ENCODE results near the gene PTPRG.

PTPRG gene

DNA sequence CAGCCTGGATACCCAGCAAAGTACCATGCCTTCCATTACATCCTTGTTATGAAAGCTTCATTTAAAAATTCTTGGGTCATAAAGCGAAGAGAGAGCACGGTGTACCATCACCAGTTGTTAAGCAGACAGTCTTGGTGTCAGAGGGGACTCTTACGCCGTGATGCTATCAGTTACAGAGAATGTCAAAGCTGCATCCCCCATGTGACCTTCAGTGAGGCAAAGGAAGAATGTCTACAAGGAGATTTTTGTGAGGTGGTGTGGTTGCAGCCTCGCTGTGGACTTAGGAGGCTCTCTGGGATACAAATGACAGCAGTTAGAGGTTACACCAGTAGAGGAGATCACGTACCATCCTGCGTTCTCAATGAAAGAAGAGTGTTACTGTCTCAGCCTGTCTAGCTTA lies 533.7 kb downstream of the PTPRG start:
- Mint-ChIP-seq H3K4me3 (no peak overlapping the region), H3K36me3 (no peaks in the 10 kb centered on the region), H3K27me3 (no peaks in the 10 kb centered on the region), H3K4me1 (no peaks in the 10 kb centered on the region), H3K9me3 (no peaks in the 10 kb centered on the region), H3K27ac (no peak overlapping the region)
- no peak for ATAC-seq

- no peaks in the 10 kb centered on the region for H3K27me3 Mint-ChIP-seq
- no peak overlapping the region for H3K4me3 Mint-ChIP-seq
- no peak for ATAC-seq
- no peaks in the 10 kb centered on the region for H3K36me3 Mint-ChIP-seq
- no peaks in the 10 kb centered on the region for H3K9me3 Mint-ChIP-seq
- no peak overlapping the region for H3K27ac Mint-ChIP-seq
- H3K4me1 Mint-ChIP-seq, result no peaks in the 10 kb centered on the region
These were observed 534.4 kb downstream of the PTPRG start for GRCh38 chr3:62095756-62096155.

DNA sequence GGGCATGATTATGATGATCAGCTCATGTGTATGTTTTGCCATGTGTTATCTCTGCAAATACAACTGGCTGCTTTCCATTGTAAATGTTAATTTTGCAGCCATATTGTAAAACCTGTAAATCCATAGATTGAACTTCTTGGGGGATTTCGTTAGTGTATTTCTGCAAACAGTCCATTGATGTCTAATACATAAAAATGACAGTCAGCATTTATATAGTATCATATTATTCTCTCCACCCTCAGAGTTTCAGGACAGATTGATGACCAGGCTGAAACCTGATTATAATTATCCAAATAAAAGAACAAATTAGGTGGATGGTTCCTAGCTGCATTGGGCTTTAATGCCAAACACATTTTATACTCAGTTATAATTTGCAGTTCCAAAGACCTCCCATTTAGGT lies 535.1 kb downstream of the PTPRG start:
- Mint-ChIP-seq H3K27me3 (no peaks in the 10 kb centered on the region), H3K27ac (no peak overlapping the region), H3K4me1 (no peaks in the 10 kb centered on the region), H3K36me3 (no peaks in the 10 kb centered on the region), H3K4me3 (no peak overlapping the region), H3K9me3 (no peaks in the 10 kb centered on the region)
- no peak for ATAC-seq

DNA sequence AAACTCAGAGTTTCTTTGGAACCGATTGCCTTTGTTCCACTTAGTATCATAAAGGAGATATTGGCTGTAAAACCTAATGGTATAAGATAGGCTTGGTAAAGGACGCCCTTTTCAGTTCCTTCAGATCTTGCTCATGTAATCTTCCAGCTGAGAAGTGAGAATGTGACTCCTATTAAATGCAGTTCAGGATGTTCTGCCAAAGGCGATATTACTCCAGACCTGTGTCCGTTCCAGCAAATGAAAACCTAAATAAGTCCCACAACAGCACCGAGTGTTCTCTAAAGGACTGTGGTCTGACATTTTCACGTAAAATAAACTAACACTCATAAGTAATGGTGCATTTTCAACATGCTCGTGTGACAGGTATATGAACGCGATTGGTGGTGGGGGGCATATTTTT lies 535.8 kb downstream of the PTPRG start:
- Mint-ChIP-seq H3K9me3 (no peaks in the 10 kb centered on the region), H3K36me3 (no peaks in the 10 kb centered on the region), H3K4me1 (no peaks in the 10 kb centered on the region), H3K27me3 (no peaks in the 10 kb centered on the region), H3K4me3 (no peak overlapping the region), H3K27ac (no peak overlapping the region)
- no peak for ATAC-seq

DNA sequence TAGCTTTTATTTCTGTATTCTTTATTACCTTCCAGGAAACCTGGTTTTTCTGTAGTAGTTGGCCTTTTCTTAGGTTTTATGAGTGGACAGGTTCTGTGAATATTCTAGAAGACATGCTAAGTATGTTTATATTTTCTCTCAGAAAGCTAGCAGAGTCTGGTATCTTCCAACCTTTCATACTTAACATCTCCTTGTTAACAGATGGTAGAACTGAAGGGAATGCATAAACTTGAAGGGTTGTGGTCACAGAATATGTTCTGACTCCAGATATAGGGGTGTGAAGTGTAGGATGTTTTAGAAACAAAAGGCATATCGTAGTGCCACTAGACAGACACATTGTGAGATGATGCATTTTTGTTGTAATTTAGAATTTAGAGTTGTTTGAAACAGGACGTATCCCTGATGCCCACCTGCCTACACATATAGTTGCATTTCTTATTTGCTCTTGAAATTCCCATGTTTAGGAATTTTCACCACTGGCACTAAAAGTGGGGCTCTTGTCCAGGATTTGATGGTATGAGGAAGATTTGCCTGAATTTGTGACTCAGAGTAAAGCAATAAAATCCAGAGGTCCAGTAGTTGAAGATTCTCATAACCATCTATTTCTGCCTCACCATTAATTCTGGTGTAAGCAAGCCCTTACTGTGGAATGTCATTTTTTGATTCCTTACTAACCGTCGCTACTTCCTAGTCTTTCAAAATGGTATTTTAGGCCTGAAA lies 537.4 kb downstream of the PTPRG start:
- Mint-ChIP-seq H3K4me1 (no peaks in the 10 kb centered on the region), H3K27ac (no peak overlapping the region)

GRCh38 chr3:62100282-62100989 lies 539.1 kb downstream of the PTPRG start:
- Mint-ChIP-seq H3K27me3 (no peaks in the 10 kb centered on the region), H3K4me3 (no peak overlapping the region), H3K27ac (no peak overlapping the region), H3K9me3 (no peaks in the 10 kb centered on the region), H3K36me3 (no peaks in the 10 kb centered on the region), H3K4me1 (no peaks in the 10 kb centered on the region)
- ATAC-seq, result no peak

More for the DNA sequence above, 537.4 kb downstream of the PTPRG start:
- H3K36me3 Mint-ChIP-seq, result no peaks in the 10 kb centered on the region
- no peak overlapping the region for H3K4me3 Mint-ChIP-seq
- no peaks in the 10 kb centered on the region for H3K27me3 Mint-ChIP-seq
- no peak for ATAC-seq
- no peaks in the 10 kb centered on the region for H3K9me3 Mint-ChIP-seq

DNA sequence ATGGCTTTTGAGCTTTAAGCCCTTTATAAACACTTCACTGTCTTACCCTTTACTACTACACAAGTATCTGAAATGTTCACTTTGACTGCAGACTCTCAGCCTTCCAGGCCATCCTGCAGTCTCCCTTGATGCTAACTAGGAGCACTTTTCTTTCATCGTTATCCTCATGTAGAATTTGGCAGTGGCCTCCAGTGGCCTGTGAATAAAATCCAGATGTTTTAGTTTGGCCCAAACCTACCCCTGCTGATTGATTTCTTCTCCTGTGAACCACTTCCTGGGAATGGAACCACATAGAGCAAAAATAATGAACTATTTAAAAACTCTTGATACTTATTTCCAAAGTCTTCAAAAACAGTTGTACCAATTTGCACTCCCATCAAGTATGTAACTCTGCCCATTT lies 540.1 kb downstream of the PTPRG start:
- Mint-ChIP-seq H3K27ac (no peak overlapping the region), H3K36me3 (no peaks in the 10 kb centered on the region), H3K4me3 (no peak overlapping the region), H3K27me3 (no peaks in the 10 kb centered on the region), H3K9me3 (no peaks in the 10 kb centered on the region), H3K4me1 (no peaks in the 10 kb centered on the region)
- no peak for ATAC-seq

GRCh38 chr3:62103531-62103930 lies 542.2 kb downstream of the PTPRG start:
- Mint-ChIP-seq H3K27me3 (no peaks in the 10 kb centered on the region), H3K4me1 (no peaks in the 10 kb centered on the region), H3K27ac (no peak overlapping the region), H3K4me3 (no peak overlapping the region), H3K9me3 (peaks cover 1% of the 10 kb centered on the region), H3K36me3 (no peaks in the 10 kb centered on the region)
- ATAC-seq, result no peak

- H3K4me1 Mint-ChIP-seq, result no peaks in the 10 kb centered on the region
- H3K27me3 Mint-ChIP-seq, result no peaks in the 10 kb centered on the region
- H3K9me3 Mint-ChIP-seq, result peaks cover 3% of the 10 kb centered on the region
- H3K27ac Mint-ChIP-seq, result no peak overlapping the region
- no peak for ATAC-seq
- H3K36me3 Mint-ChIP-seq, result no peaks in the 10 kb centered on the region
- H3K4me3 Mint-ChIP-seq, result no peak overlapping the region
These were observed 548.2 kb downstream of the PTPRG start for GRCh38 chr3:62109534-62109933.

- Mint-ChIP-seq H3K9me3 (peaks cover 3% of the 10 kb centered on the region), H3K36me3 (no peaks in the 10 kb centered on the region), H3K4me3 (no peak overlapping the region), H3K4me1 (no peaks in the 10 kb centered on the region), H3K27me3 (no peaks in the 10 kb centered on the region), H3K27ac (no peak overlapping the region)
- no peak for ATAC-seq
These were observed 549.3 kb downstream of the PTPRG start for GRCh38 chr3:62110443-62111225.

DNA sequence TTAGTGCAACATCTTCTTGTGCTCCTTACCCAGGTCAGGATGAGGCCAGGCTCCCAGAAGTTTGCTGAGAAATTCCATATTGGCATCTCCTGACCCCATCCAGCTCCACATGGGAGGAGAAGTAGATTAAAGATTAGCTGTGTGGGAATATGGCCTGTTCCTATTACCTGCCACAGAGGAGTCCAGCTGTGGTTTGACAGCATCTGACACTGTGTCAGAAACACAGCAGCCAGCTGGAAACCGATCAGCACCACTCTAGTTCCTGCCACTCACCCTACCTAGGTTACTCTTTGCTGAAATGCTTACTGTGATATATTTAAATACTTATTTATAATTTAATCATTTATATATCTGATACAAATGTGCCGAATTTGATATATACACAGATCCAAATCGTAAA lies 551.7 kb downstream of the PTPRG start:
- H3K4me1 Mint-ChIP-seq, result no peaks in the 10 kb centered on the region
- ATAC-seq, result no peak
- H3K27ac Mint-ChIP-seq, result no peak overlapping the region
- H3K27me3 Mint-ChIP-seq, result no peaks in the 10 kb centered on the region
- H3K4me3 Mint-ChIP-seq, result no peak overlapping the region
- H3K9me3 Mint-ChIP-seq, result peaks cover 3% of the 10 kb centered on the region
- no peaks in the 10 kb centered on the region for H3K36me3 Mint-ChIP-seq

DNA sequence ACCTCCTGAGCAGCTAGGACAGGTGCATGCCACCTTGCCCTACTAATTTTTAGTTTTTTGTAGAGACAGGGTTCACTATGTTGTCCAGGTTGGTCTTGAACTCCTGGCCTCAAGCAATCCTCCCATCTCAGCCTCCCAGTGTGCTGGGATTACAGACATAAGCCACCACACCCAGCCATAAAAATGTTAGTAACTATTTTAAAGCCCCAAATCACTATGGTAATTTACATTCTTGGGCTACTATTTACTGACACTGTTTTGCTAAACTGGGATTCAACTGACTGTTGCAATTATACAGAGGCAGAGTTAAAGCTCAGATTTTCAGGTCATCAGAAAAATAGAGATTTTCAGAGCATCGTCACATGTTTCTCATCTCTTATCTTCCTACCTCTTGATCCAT lies 553.4 kb downstream of the PTPRG start:
- H3K36me3 Mint-ChIP-seq, result peaks cover 6% of the 10 kb centered on the region
- no peaks in the 10 kb centered on the region for H3K9me3 Mint-ChIP-seq
- no peak overlapping the region for H3K27ac Mint-ChIP-seq
- no peaks in the 10 kb centered on the region for H3K27me3 Mint-ChIP-seq
- H3K4me1 Mint-ChIP-seq, result no peaks in the 10 kb centered on the region
- no peak overlapping the region for H3K4me3 Mint-ChIP-seq
- ATAC-seq, result no peak

GRCh38 chr3:62117903-62118548 lies 556.7 kb downstream of the PTPRG start:
- no peak overlapping the region for H3K27ac Mint-ChIP-seq
- H3K36me3 Mint-ChIP-seq, result peaks cover 6% of the 10 kb centered on the region
- no peak overlapping the region for H3K4me3 Mint-ChIP-seq
- no peaks in the 10 kb centered on the region for H3K9me3 Mint-ChIP-seq
- no peaks in the 10 kb centered on the region for H3K4me1 Mint-ChIP-seq
- ATAC-seq, result no peak
- H3K27me3 Mint-ChIP-seq, result no peaks in the 10 kb centered on the region

GRCh38 chr3:62119139-62119538 lies 557.8 kb downstream of the PTPRG start:
- Mint-ChIP-seq H3K4me3 (no peak overlapping the region), H3K4me1 (no peaks in the 10 kb centered on the region), H3K9me3 (no peaks in the 10 kb centered on the region), H3K27ac (no peak overlapping the region), H3K36me3 (peaks cover 6% of the 10 kb centered on the region), H3K27me3 (no peaks in the 10 kb centered on the region)
- ATAC-seq, result no peak

DNA sequence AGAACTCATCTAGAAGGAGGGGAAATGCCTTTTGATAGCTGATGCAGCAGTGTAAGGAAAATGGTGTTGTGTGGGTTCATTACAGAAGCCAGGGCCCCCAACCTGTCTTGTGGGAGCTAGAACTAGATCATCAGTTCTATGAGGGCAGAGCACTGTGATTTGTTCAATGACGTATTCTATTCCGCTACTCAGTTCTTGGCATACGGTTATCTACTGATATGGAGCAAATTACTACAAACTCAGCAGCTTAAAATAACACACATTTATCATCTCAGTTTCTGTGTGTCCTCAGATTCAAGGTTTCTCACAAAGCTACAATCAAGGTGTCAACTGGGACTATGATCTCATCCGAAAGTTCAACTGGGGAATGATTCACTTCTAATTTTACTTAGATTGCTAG lies 561.4 kb downstream of the PTPRG start:
- ATAC-seq, result no peak
- no peaks in the 10 kb centered on the region for H3K27me3 Mint-ChIP-seq
- H3K4me3 Mint-ChIP-seq, result no peak overlapping the region
- H3K27ac Mint-ChIP-seq, result no peak overlapping the region
- H3K36me3 Mint-ChIP-seq, result peaks cover 6% of the 10 kb centered on the region
- H3K9me3 Mint-ChIP-seq, result no peaks in the 10 kb centered on the region
- no peaks in the 10 kb centered on the region for H3K4me1 Mint-ChIP-seq
